GM12878 (cell line): Measurements from ENCODE around the gene LILRB1. TPM values are rescaled to one million over a fixed set of nuclear protein-coding genes. Genes with fewer than 3 reads are reported as not detected.
A peak's percentile ranks its signal among the peaks of the same experiment; 100 is the strongest.

Experiments used
- ATAC-seq: fragments of 200-7000 bp; cut with Tn5 transposase; 3 replicates; pipeline ENCODE4 v1.9.1; 2020; ENCODE audit warnings: mild to moderate bottlenecking, moderate library complexity
- BruUV-seq: library from RNA; stranded (reverse); fragments of 400-500 nt; replicated peaks from 2 replicates; lab custom pipeline; 2021; lab: Mats Ljungman, UMichigan
- CTCF ChIA-PET: fragments of 300-600 bp; sonication (Branson Sonifier 250); formaldehyde crosslinking; extraction: SDS; loops from one replicate; lab custom pipeline; 2021; ENCODE audit warnings: inconsistent platforms; lab: Yijun Ruan, JAX
- POLR2A ChIA-PET: fragments of 350-600 bp; formaldehyde crosslinking; extraction: SDS; loops from one replicate; lab custom pipeline; 2021; ENCODE audit warnings: inconsistent platforms; lab: Charles Lee
- RAD21 ChIA-PET: fragments of 300-600 bp; sonication (Branson Sonifier 250); formaldehyde crosslinking; loops from one replicate; lab custom pipeline; 2023; ENCODE audit warnings: antibody characterized with exemption; ENCODE audit not compliant: unreplicated experiment; lab: Charles Lee
- SMC1A ChIA-PET: fragments of 300-600 bp; sonication (Branson Sonifier 250); formaldehyde crosslinking; loops from one replicate; lab custom pipeline; 2023; ENCODE audit not compliant: unreplicated experiment, uncharacterized antibody; lab: Charles Lee
- DNase-seq: peaks from one replicate; pipeline ENCODE4 v3.0.0-alpha.2; 2011; ENCODE audit warnings: low read depth, low spot score
- FAIRE-seq: peaks from 3 replicates; lab custom pipeline; 2011; peaks lifted over from hg19 to GRCh38; lab: Jason Lieb, UNC
- H2AFZ ChIP-seq: 2 replicates; pipeline ENCODE4 v1.6.0; 2011; ENCODE audit warnings: low read depth, low read length, control low read depth; ENCODE audit not compliant: control insufficient read depth
- H3K27ac ChIP-seq: 2 replicates; pipeline ENCODE4 v1.5.1; 2011; ENCODE audit warnings: control low read depth; ENCODE audit not compliant: control insufficient read depth, insufficient read depth
- H3K27me3 ChIP-seq, 2 experiments: replicated peaks in 1 of 2; 2 replicates each; pipeline versions ENCODE4 v1.6.0 to v1.6.1; 2011; ENCODE audit warnings: low read length in 1 of 2; ENCODE audit not compliant: control insufficient read depth in 2 of 2, insufficient read depth in 2 of 2
- H3K36me3 ChIP-seq, 2 experiments: 2 replicates each; pipeline ENCODE4 v1.5.1; 2011; ENCODE audit warnings: low read length in 1 of 2; ENCODE audit not compliant: control insufficient read depth in 2 of 2, insufficient read depth in 2 of 2
- H3K4me1 ChIP-seq: 2 replicates; pipeline ENCODE4 v1.6.1; 2011; ENCODE audit warnings: mild to moderate bottlenecking, low read length, moderate library complexity, mixed read lengths; ENCODE audit not compliant: control insufficient read depth, insufficient read depth
- H3K4me2 ChIP-seq: 2 replicates; pipeline ENCODE4 v1.6.0; 2011; ENCODE audit warnings: control low read depth; ENCODE audit not compliant: control insufficient read depth, insufficient read depth
- H3K4me3 ChIP-seq: fragments of 200-600 bp; sonication (generic); 2 replicates; pipeline ENCODE4 v1.5.1; 2016
- H3K79me2 ChIP-seq: 2 replicates; pipeline ENCODE4 v1.6.0; 2011; ENCODE audit warnings: low read length; ENCODE audit not compliant: control insufficient read depth, insufficient read depth
- H3K9ac ChIP-seq: 2 replicates; pipeline ENCODE4 v1.8.0; 2011; ENCODE audit warnings: low read length, control low read depth, mixed read lengths; ENCODE audit not compliant: control insufficient read depth, insufficient read depth
- H3K9me3 ChIP-seq: replicated peaks from 3 replicates; pipeline ENCODE4 v1.5.1; 2011; ENCODE audit warnings: mild to moderate bottlenecking, low read length; ENCODE audit not compliant: control insufficient read depth, insufficient read depth
- H4K20me1 ChIP-seq: 2 replicates; pipeline ENCODE4 v1.6.0; 2011; ENCODE audit not compliant: control insufficient read depth, insufficient read depth
- ATF3 ChIP-seq: IDR thresholded peaks from 2 replicates; pipeline ENCODE4 v1.6.1; 2011; ENCODE audit warnings: low read depth, mild to moderate bottlenecking, low read length, moderate library complexity, borderline replicate concordance; ENCODE audit errors: extremely low read depth
- CHD4 ChIP-seq: fragments of 200-600 bp; sonication (generic); IDR thresholded peaks from 2 replicates; pipeline ENCODE4 v1.6.1; 2016; ENCODE audit warnings: mild to moderate bottlenecking
- E2F8 ChIP-seq: fragments of 450-650 bp; IDR thresholded peaks from 2 replicates; pipeline ENCODE4 v1.6.1; 2018; ENCODE audit warnings: mild to moderate bottlenecking, low read depth, moderate library complexity; ENCODE audit not compliant: partially characterized antibody
- ETV6 ChIP-seq, 2 experiments: fragments of 450-650 bp in 1 of 2; IDR thresholded peaks in 1 of 2; conservative IDR thresholded peaks in 1 of 2; 2 replicates each; pipeline ENCODE4 v1.6.1; 2014; ENCODE audit warnings: antibody characterized with exemption in 1 of 2, borderline replicate concordance in 1 of 2, low read depth in 1 of 2, mild to moderate bottlenecking in 1 of 2, moderate library complexity in 1 of 2
- JUNB ChIP-seq: IDR thresholded peaks from 2 replicates; pipeline ENCODE4 v1.6.1; 2016; ENCODE audit warnings: antibody characterized with exemption, mild to moderate bottlenecking
- KLF5 ChIP-seq: fragments of 450-650 bp; IDR thresholded peaks from 2 replicates; pipeline ENCODE4 v1.6.1; 2014; ENCODE audit warnings: mild to moderate bottlenecking; ENCODE audit not compliant: partially characterized antibody
- PML ChIP-seq: IDR thresholded peaks from 2 replicates; pipeline ENCODE4 v1.6.1; 2012; ENCODE audit warnings: low read length, inconsistent platforms
- POLR2AphosphoS5 ChIP-seq: IDR thresholded peaks from 2 replicates; pipeline ENCODE4 v1.6.1; 2011; ENCODE audit warnings: mild to moderate bottlenecking, low read length, inconsistent platforms
- SMAD1 ChIP-seq: fragments of 450-650 bp; IDR thresholded peaks from 2 replicates; pipeline ENCODE4 v1.6.1; 2018; ENCODE audit warnings: mild to moderate bottlenecking, low read depth; ENCODE audit not compliant: partially characterized antibody
- TAF1 ChIP-seq: IDR thresholded peaks from 2 replicates; pipeline ENCODE4 v1.6.1; 2011; ENCODE audit warnings: mild to moderate bottlenecking, low read depth, low read length, borderline replicate concordance
- TBL1XR1 ChIP-seq: IDR thresholded peaks from 2 replicates; pipeline ENCODE4 v1.6.1; 2012; ENCODE audit warnings: low read depth, low read length, improper control_type of control experiment
- WRNIP1 ChIP-seq: IDR thresholded peaks from 2 replicates; pipeline ENCODE4 v1.6.1; 2011; ENCODE audit warnings: low read depth, low read length, improper control_type of control experiment, borderline replicate concordance
- ZNF217 ChIP-seq: fragments of 450-650 bp; IDR thresholded peaks from 2 replicates; pipeline ENCODE4 v1.6.1; 2017; ENCODE audit warnings: antibody characterized with exemption, mild to moderate bottlenecking
- ZNF384 ChIP-seq: IDR thresholded peaks from 2 replicates; pipeline ENCODE4 v1.6.1; 2012; ENCODE audit warnings: low read depth, mild to moderate bottlenecking, low read length, improper control_type of control experiment, borderline replicate concordance
- ZNF592 ChIP-seq: fragments of 450-650 bp; IDR thresholded peaks from 2 replicates; pipeline ENCODE4 v1.6.1; 2017; ENCODE audit warnings: mild to moderate bottlenecking, moderate library complexity
- WGBS: methylation state at CpG from one replicate; pipeline ENCODE4 v1.1.6; 2016; ENCODE audit warnings: low lambda C conversion rate; ENCODE audit not compliant: insufficient replicate concordance, insufficient coverage; ENCODE audit errors: missing lambda C conversion rate; 5-methylcytosine and 5-hydroxymethylcytosine counted together
- in situ Hi-C: fragments of 300-500 bp; cut with MboI; formaldehyde crosslinking; loops from 9 replicates; pipeline ENCODE4 v1.14.3; 2018; ENCODE audit warnings: mixed read lengths
- intact Hi-C: fragments of 100-400 bp; cut with micrococcal nuclease; formaldehyde crosslinking; loops from one replicate; pipeline ENCODE4 v1.14.2; 2022; ENCODE audit not compliant: unreplicated experiment
- polyA plus RNA-seq, 11 experiments: library from polyadenylated mRNA; depleted of rRNA in 4 of 11; unstranded in 6 of 11; stranded (reverse) in 5 of 11; fragments of >200 nt; fragmentation: Nextera tagmentation in 4 of 11; fragmentation: Illumina TruSeq in 1 of 11; extraction: Ambion mirVana in 4 of 11; extraction: Trizol in 1 of 11; gene quantifications; 1 replicate in 1 of 11; 2 replicates in 10 of 11; pipeline versions ENCODE4 v1.2.1 to v1.2.3, GENCODE V29; 2011 to 2016; ENCODE audit warnings: inconsistent platforms in 2 of 11, missing spikeins in 2 of 11, low read depth in 1 of 11
- total RNA-seq, 4 experiments: library from RNA; depleted of rRNA in 3 of 4; stranded (reverse); fragments of >200 nt in 3 of 4; fragmentation: Illumina TruSeq in 1 of 4; extraction: Trizol in 1 of 4; gene quantifications; 2 replicates each; pipeline versions ENCODE4 v1.2.1 to v1.2.3, GENCODE V29; 2013 to 2021

The LILRB1 gene
- total and polyA plus RNA-seq, 10 of the 15 experiments (the other 5 are each of a cell fraction or from before 2014, with no cell fraction given), result 4.9 to 92.2 (median 50.1) TPM

GRCh38 chr19:54616821-54617560 is 13.3 kb upstream of the LILRB1 start:
- peak overlapping the region; percentile 87 for H3K4me2 ChIP-seq
- peak; percentile 90 for ATAC-seq
- no peaks in the 10 kb centered on the region; a peak in 1 of 4 replicates for H3K36me3 ChIP-seq
- TSS peak; percentile 56 for BruUV-seq
- ChIA-PET CTCF (interaction anchor here (0.6 to 8.3 kb wide), 11 partner anchors 10 to 135 kb away, joined by 3 to 56 read pairs (median 3); partner anchors contain the start of genes LILRB1 and LILRB4), SMC1A (interaction anchor here (0.6 to 3.9 kb wide), 21 partner anchors 8 to 960 kb away, joined by 3 to 27 read pairs (median 4); partner anchors contain the start of gene LENG8), RAD21 (interaction anchor here (0.7 to 2.8 kb wide), 10 partner anchors 10 to 135 kb away, joined by 3 to 17 read pairs (median 4); partner anchors contain the start of gene LILRB4), POLR2A (interaction anchor here (0.6 to 3.0 kb wide), 11 partner anchors 9 to 637 kb away, joined by 3 to 14 read pairs (median 4); partner anchors contain the start of gene LENG8)
- H3K27ac ChIP-seq, result peak overlapping the region; percentile 98
- peak; percentile 93 for DNase-seq
- FAIRE-seq, result peak; percentile 97
- H3K9ac ChIP-seq, result peak overlapping the region; percentile 96
- peak overlapping the region; percentile 48 for H2AFZ ChIP-seq
- no peaks in the 10 kb centered on the region for H3K27me3 ChIP-seq
- peaks cover 8% of the 10 kb centered on the region for H3K9me3 ChIP-seq
- in situ Hi-C loops (no loop called here), intact Hi-C loops (loop anchor here (1.0 to 10.0 kb wide), 5 partner anchors 65 to 768 kb away; partner anchors contain the start of genes RPL28 and TMEM238)
- H4K20me1 ChIP-seq, result no peaks in the 10 kb centered on the region
- under 1% methylated on average over 5 of the region's 5 CpGs for WGBS
- H3K79me2 ChIP-seq, result peaks cover 54% of the 10 kb centered on the region
- H3K4me1 ChIP-seq, result peaks cover 13% of the 10 kb centered on the region
- H3K4me3 ChIP-seq, result peak overlapping the region; percentile 96
- no peak for TF ChIP-seq ZNF384
- peak; percentile 82 for TF ChIP-seq SMAD1
- TF ChIP-seq PML, result peak; percentile 92
- no peak for TF ChIP-seq WRNIP1
- TF ChIP-seq CHD4, result no peak
- TF ChIP-seq ZNF592, result no peak
- 0 out of 2 replicates have a peak, but pooled peaks have one; percentile 42 for TF ChIP-seq ZNF217
- peak; percentile 90 for TF ChIP-seq TBL1XR1
- peak; percentile 85 for TF ChIP-seq POLR2AphosphoS5
- peak in 1 of 2 experiments; percentile 96; a peak in 2 of 4 replicates for TF ChIP-seq ETV6 (conservative IDR thresholded peaks at IDR 0.05 in 1 of 2, IDR thresholded peaks at IDR 0.05 in 1 of 2; ENCODE audit: borderline replicate concordance in 1 of 2, low read depth in 1 of 2)
- peak; percentile 64; the same call in 1 of the 2 replicates for TF ChIP-seq TAF1
- TF ChIP-seq E2F8, result no peak
- no peak for TF ChIP-seq KLF5
- TF ChIP-seq JUNB, result peak; percentile 92
- no peak for TF ChIP-seq ATF3
